Chondrocyte (in vitro differentiated cells): Measurements from ENCODE around the gene PRSS23. TPM values are rescaled to one million over a fixed set of nuclear protein-coding genes. Genes with fewer than 3 reads are reported as not detected.

Experiments used
- DNase-seq: peaks from one replicate; pipeline ENCODE4 v3.0.0; 2021; ENCODE audit warnings: mixed read lengths, low spot score
- H3K27ac Mint-ChIP-seq: one replicate; pipeline ENCODE4 v1.8.0; 2021; ENCODE audit warnings: mild to moderate bottlenecking, moderate library complexity, mixed read lengths; ENCODE audit not compliant: unreplicated experiment
- H3K27me3 Mint-ChIP-seq: 2 replicates; pipeline ENCODE4 v1.8.0; 2021; ENCODE audit warnings: low read depth, mixed read lengths
- H3K36me3 Mint-ChIP-seq: 2 replicates; pipeline ENCODE4 v1.8.0; 2021; ENCODE audit warnings: low read depth, mixed read lengths
- H3K4me1 Mint-ChIP-seq: 2 replicates; pipeline ENCODE4 v1.8.0; 2021; ENCODE audit warnings: low read depth, mild to moderate bottlenecking, mixed read lengths
- H3K4me3 Mint-ChIP-seq: one replicate; pipeline ENCODE4 v1.8.0; 2021; ENCODE audit warnings: mild to moderate bottlenecking, moderate library complexity, mixed read lengths; ENCODE audit not compliant: unreplicated experiment
- H3K9me3 Mint-ChIP-seq: 2 replicates; pipeline ENCODE4 v1.8.0; 2021; ENCODE audit warnings: low read depth, mixed read lengths
- total RNA-seq: library from RNA; stranded (reverse); gene quantifications from 3 replicates; pipeline ENCODE4 v1.2.1, GENCODE V29; 2021
- TF ChIP-seq, protein P1 (sequence below): fragments of 200-600 bp; sonication (generic); IDR thresholded peaks from 2 replicates; pipeline ENCODE4 v1.5.0; 2021; ENCODE audit warnings: antibody characterized with exemption, mild to moderate bottlenecking, moderate library complexity

The PRSS23 gene
- total RNA-seq, 1 donor from 2014 or later = 742 TPM

DNA sequence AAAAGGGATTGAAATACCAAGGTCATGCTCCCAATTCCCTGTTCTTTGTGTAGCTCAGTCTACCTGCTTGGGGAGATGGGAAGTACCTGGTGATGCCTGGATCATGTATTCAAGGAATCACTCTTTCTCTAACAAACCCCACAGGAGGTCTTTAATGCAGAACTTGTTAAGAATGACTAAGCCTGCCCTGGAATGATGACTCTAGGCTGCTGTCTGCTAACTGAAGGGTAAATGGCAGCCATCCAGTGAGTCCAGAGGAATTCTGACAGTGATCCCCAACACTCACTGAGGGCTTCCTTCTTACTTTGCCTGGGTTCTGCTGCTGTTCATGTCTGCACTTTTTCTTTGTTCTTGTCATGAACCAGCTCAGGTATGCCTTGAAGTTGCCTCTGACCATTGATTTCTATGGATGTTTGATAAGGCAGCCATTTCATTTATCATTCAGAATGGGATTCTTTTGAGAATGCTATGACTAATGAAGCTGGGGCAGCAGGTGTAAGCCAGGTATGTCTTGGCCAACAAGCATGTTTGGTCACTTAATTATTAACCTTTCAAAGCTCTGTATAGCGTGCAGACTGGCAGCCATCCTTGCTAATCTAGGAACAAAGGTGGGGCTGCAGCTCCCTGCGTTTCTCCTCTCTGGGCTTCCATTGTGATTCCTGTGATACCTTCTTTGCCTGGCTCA lies 11.4 kb downstream of the PRSS23 start:
- peaks cover 23% of the 10 kb centered on the region for H3K36me3 Mint-ChIP-seq
- TF ChIP-seq, protein P1, sequence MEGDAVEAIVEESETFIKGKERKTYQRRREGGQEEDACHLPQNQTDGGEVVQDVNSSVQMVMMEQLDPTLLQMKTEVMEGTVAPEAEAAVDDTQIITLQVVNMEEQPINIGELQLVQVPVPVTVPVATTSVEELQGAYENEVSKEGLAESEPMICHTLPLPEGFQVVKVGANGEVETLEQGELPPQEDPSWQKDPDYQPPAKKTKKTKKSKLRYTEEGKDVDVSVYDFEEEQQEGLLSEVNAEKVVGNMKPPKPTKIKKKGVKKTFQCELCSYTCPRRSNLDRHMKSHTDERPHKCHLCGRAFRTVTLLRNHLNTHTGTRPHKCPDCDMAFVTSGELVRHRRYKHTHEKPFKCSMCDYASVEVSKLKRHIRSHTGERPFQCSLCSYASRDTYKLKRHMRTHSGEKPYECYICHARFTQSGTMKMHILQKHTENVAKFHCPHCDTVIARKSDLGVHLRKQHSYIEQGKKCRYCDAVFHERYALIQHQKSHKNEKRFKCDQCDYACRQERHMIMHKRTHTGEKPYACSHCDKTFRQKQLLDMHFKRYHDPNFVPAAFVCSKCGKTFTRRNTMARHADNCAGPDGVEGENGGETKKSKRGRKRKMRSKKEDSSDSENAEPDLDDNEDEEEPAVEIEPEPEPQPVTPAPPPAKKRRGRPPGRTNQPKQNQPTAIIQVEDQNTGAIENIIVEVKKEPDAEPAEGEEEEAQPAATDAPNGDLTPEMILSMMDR = no peak
- H3K27me3 Mint-ChIP-seq = no peaks in the 10 kb centered on the region
- DNase-seq = no peak
- H3K4me1 Mint-ChIP-seq = peaks cover 98% of the 10 kb centered on the region
- H3K9me3 Mint-ChIP-seq = peaks cover 5% of the 10 kb centered on the region
- no peak overlapping the region for H3K4me3 Mint-ChIP-seq
- peak overlapping the region; percentile 76 for H3K27ac Mint-ChIP-seq

DNA sequence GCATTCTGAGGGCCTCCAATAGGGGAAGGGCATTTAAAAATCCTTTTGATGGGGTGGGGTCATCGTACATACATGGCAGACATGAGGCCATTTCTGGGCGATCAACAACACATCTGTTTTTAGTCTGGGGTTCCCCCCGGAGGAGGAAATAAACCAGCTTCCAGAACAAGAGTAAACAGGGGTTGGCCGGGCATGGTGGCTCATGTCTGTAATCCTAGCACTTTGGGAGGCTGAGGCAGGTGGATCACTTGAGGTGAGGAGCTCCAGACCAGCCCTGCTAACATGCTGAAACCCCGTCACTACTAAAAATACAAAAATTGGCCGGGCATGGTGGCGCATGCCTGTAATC lies 12.0 kb downstream of the PRSS23 start:
- H3K4me1 Mint-ChIP-seq = peaks cover 98% of the 10 kb centered on the region
- H3K9me3 Mint-ChIP-seq = peaks cover 5% of the 10 kb centered on the region
- peak overlapping the region; percentile 76 for H3K27ac Mint-ChIP-seq
- no peak for DNase-seq
- TF ChIP-seq, protein P1 = no peak
- peaks cover 19% of the 10 kb centered on the region for H3K36me3 Mint-ChIP-seq
- no peak overlapping the region for H3K4me3 Mint-ChIP-seq
- no peaks in the 10 kb centered on the region for H3K27me3 Mint-ChIP-seq

DNA sequence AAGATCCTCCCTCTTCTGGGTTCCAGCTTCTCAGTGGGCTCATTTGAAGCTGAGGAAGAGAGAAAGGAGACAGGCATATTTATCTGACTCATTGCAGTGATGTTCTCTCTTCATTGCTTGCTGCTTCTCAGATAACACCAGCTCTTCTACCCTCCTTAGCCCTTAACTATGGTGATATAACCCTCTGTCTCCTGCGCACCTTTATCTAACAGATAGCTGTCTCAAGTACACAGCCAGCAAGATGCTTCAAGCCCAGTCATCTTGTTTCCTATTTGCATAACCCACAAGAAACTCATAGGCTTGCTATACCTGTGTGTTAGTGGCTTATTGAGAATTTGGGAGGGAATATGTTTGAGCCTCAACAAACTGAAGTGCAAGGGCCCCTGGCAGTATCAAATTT lies 12.6 kb downstream of the PRSS23 start:
- Mint-ChIP-seq H3K9me3 (peaks cover 5% of the 10 kb centered on the region), H3K27ac (peak overlapping the region; percentile 76), H3K4me3 (no peak overlapping the region), H3K4me1 (peaks cover 98% of the 10 kb centered on the region), H3K36me3 (peaks cover 13% of the 10 kb centered on the region), H3K27me3 (no peaks in the 10 kb centered on the region)
- TF ChIP-seq, protein P1 = no peak
- DNase-seq = no peak

DNA sequence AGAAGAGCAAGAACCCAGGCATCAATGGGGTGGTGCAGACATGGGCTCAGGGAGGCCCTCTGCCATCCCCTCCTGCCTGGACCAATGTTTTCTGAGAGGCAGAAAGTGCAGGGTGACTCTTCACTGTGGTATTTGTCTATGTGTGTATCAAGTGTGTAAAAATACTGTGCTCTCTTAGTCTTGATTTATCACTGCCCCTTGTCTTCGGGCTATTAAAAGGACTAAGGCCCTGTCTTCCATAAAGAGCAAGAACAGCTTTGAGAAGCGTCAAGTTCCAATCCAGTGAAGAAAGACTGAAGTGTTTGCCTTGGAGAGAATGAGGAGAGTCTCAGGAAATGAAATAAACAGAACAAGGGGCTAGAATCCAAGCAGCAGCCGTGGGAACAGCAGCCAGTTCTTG lies 14.4 kb downstream of the PRSS23 start:
- peak overlapping the region; percentile 93 for H3K27ac Mint-ChIP-seq
- peaks cover 5% of the 10 kb centered on the region for H3K9me3 Mint-ChIP-seq
- H3K4me3 Mint-ChIP-seq = no peak overlapping the region
- H3K36me3 Mint-ChIP-seq = peaks cover 1% of the 10 kb centered on the region
- TF ChIP-seq, protein P1 = no peak
- H3K27me3 Mint-ChIP-seq = no peaks in the 10 kb centered on the region
- no peak for DNase-seq
- H3K4me1 Mint-ChIP-seq = peaks cover 92% of the 10 kb centered on the region

GRCh38 chr11:86815726-86816125 lies 15.4 kb downstream of the PRSS23 start:
- Mint-ChIP-seq H3K27ac (peak overlapping the region; percentile 93), H3K9me3 (peaks cover 5% of the 10 kb centered on the region), H3K27me3 (no peaks in the 10 kb centered on the region), H3K4me1 (peaks cover 85% of the 10 kb centered on the region), H3K36me3 (peaks cover 1% of the 10 kb centered on the region), H3K4me3 (peak overlapping the region; percentile 2)
- no peak for DNase-seq
- TF ChIP-seq, protein P1 = no peak
